ENCODE results near the gene SMG9.

GRCh38 chr19:43743059-43743458 lies 11.7 kb downstream of the SMG9 start:
- TF ChIP-seq, protein P1, sequence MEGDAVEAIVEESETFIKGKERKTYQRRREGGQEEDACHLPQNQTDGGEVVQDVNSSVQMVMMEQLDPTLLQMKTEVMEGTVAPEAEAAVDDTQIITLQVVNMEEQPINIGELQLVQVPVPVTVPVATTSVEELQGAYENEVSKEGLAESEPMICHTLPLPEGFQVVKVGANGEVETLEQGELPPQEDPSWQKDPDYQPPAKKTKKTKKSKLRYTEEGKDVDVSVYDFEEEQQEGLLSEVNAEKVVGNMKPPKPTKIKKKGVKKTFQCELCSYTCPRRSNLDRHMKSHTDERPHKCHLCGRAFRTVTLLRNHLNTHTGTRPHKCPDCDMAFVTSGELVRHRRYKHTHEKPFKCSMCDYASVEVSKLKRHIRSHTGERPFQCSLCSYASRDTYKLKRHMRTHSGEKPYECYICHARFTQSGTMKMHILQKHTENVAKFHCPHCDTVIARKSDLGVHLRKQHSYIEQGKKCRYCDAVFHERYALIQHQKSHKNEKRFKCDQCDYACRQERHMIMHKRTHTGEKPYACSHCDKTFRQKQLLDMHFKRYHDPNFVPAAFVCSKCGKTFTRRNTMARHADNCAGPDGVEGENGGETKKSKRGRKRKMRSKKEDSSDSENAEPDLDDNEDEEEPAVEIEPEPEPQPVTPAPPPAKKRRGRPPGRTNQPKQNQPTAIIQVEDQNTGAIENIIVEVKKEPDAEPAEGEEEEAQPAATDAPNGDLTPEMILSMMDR (tag by site-specific recombination; IDR thresholded peaks at IDR 0.05) = no peak
- no peak for TF ChIP-seq ZNF776 (tag by site-specific recombination; IDR thresholded peaks at IDR 0.05; ENCODE audit: borderline replicate concordance)
- no peak for TF ChIP-seq ZNF701 (tag by site-specific recombination; IDR thresholded peaks at IDR 0.05)
- no peak for TF ChIP-seq ZNF274 (IDR thresholded peaks at IDR 0.05; ENCODE audit: low read length)
- TF ChIP-seq ZNF274 (tag by site-specific recombination; IDR thresholded peaks at IDR 0.05; ENCODE audit: borderline replicate concordance) = no peak
